K562 (cell line): ENCODE data around the gene ERAL1. TPM values are rescaled to one million over a fixed set of nuclear protein-coding genes. Genes with fewer than 3 reads are reported as not detected.

Source experiments
- ETV6 ChIP-seq, 3 experiments: fragments of 150-350 bp in 1 of 3; sonication (generic) in 1 of 3; formaldehyde crosslinking in 1 of 3; IDR thresholded peaks; 2 replicates each; pipeline versions ENCODE4 v1.6.1 to v1.8.0; 2014 to 2022; ENCODE audit warnings: borderline replicate concordance in 2 of 3, low read depth in 2 of 3, antibody characterized with exemption in 1 of 3, low read length in 1 of 3, mild to moderate bottlenecking in 1 of 3, missing genetic modification reagents in 1 of 3
- MGA ChIP-seq: fragments of 450-650 bp; IDR thresholded peaks from 2 replicates; pipeline ENCODE4 v1.6.1; 2016; ENCODE audit warnings: mild to moderate bottlenecking, moderate library complexity
- MIER1 ChIP-seq: fragments of 450-650 bp; IDR thresholded peaks from 2 replicates; pipeline ENCODE4 v1.6.1; 2016; ENCODE audit warnings: antibody characterized with exemption, mild to moderate bottlenecking, low read depth
- PTBP1 ChIP-seq: fragments of 200-400 bp; formaldehyde crosslinking; IDR thresholded peaks from 2 replicates; pipeline ENCODE4 v1.6.1; 2017; ENCODE audit warnings: low read depth, low read length
- ZFPM2 ChIP-seq: fragments of 250-450 bp; sonication (Bioruptor Pico); IDR thresholded peaks from 2 replicates; pipeline ENCODE4 v1.5.1; 2022; ENCODE audit warnings: mild to moderate bottlenecking
- ZNF431 ChIP-seq: sonication (generic); formaldehyde crosslinking; IDR thresholded peaks from 2 replicates; pipeline ENCODE4 v1.8.0; 2022; ENCODE audit warnings: mild to moderate bottlenecking, missing genetic modification reagents
- ZNF696 ChIP-seq: fragments of 250-450 bp; sonication (Bioruptor Pico); conservative IDR thresholded peaks from 2 replicates; pipeline ENCODE4 v1.4.0; 2020; ENCODE audit warnings: mild to moderate bottlenecking, moderate library complexity
- ZNF780A ChIP-seq: fragments of 250-450 bp; sonication (Bioruptor Pico); IDR thresholded peaks from 2 replicates; pipeline ENCODE4 v1.5.0; 2021; ENCODE audit warnings: mild to moderate bottlenecking
- polyA plus RNA-seq, 8 experiments: library from polyadenylated mRNA; depleted of rRNA in 4 of 8; stranded (reverse) in 5 of 8; unstranded in 3 of 8; fragments of >200 nt; fragmentation: Nextera tagmentation in 2 of 8; fragmentation: Illumina TruSeq in 1 of 8; extraction: Ambion mirVana in 2 of 8; extraction: Trizol in 1 of 8; gene quantifications; 2 replicates each; pipeline versions ENCODE4 v1.2.1 to v1.2.3, GENCODE V29; 2011 to 2014; ENCODE audit warnings: inconsistent platforms in 1 of 8, missing spikeins in 1 of 8
- total RNA-seq, 7 experiments: library from RNA; depleted of rRNA in 6 of 7; stranded (reverse); fragments of >200 nt in 6 of 7; fragmentation: Illumina TruSeq in 2 of 7; extraction: Trizol in 2 of 7; gene quantifications; 2 replicates each; pipeline versions ENCODE4 v1.2.1 to v1.2.3, GENCODE V29; 2011 to 2021; ENCODE audit warnings: low replicate concordance in 1 of 7

ERAL1 gene
- total and polyA plus RNA-seq, 9 of the 15 experiments (the other 6 are each of a cell fraction or from before 2014, with no cell fraction given), result 37.5 to 351 (median 106) TPM

- TF ChIP-seq MGA, result no peak
- TF ChIP-seq ZNF696 (CRISPR knock-in tag), result no peak
- no peak for TF ChIP-seq MIER1
- no peak for TF ChIP-seq PTBP1
- TF ChIP-seq ZNF780A (CRISPR knock-in tag), result no peak
- TF ChIP-seq ZFPM2 (CRISPR knock-in tag), result no peak
- no peak for TF ChIP-seq ETV6 (IDR thresholded peaks at IDR 0.05; ENCODE audit: borderline replicate concordance in 1 of 2, low read depth in 2 of 2, low read length in 1 of 2)
- TF ChIP-seq ETV6 (CRISPR knock-in tag; IDR thresholded peaks at IDR 0.05; ENCODE audit: borderline replicate concordance), result no peak
- TF ChIP-seq ZNF431 (CRISPR knock-in tag), result no peak
These were observed 42.6 kb upstream of the ERAL1 start (continued) for GRCh38 chr17:28812091-28812747.
